GM12801 (cell line): ENCODE results near the gene KIAA1217.

Source experiments
- CTCF ChIP-seq: IDR thresholded peaks from one replicate; pipeline ENCODE4 v1.5.1; 2011; ENCODE audit warnings: control low read depth; ENCODE audit not compliant: insufficient read length; ENCODE audit errors: extremely low read depth

Gene KIAA1217

GRCh38 chr10:24432478-24433416, 223.8 kb downstream of the KIAA1217 start:
- TF ChIP-seq CTCF: no peak

GRCh38 chr10:24433705-24434104, 224.8 kb downstream of the KIAA1217 start:
- no peak for TF ChIP-seq CTCF

- TF ChIP-seq CTCF: no peak
Observed at GRCh38 chr10:24434961-24435360, 226.0 kb downstream of the KIAA1217 start.

GRCh38 chr10:24435374-24435773, 226.4 kb downstream of the KIAA1217 start:
- TF ChIP-seq CTCF: no peak

- no peak for TF ChIP-seq CTCF
Observed at GRCh38 chr10:24437302-24437701, 228.4 kb downstream of the KIAA1217 start.

- TF ChIP-seq CTCF: no peak
Observed at GRCh38 chr10:24438800-24439199, 229.9 kb downstream of the KIAA1217 start.

- no peak for TF ChIP-seq CTCF
Observed at GRCh38 chr10:24439935-24440334, 231.0 kb downstream of the KIAA1217 start.
